ENCODE measurements around the gene PUS1. TPM values are rescaled to one million over a fixed set of nuclear protein-coding genes. Genes with fewer than 3 reads are reported as not detected.

Gene PUS1
- total RNA-seq, 1 experiment from 2014 or later = 117 TPM

GRCh38 chr12:131929581-131930456 is 743 bp downstream of the PUS1 start:
- Histone ChIP-seq H4K20me1 (ENCODE audit: control insufficient read depth, insufficient read depth, insufficient read length) (no peaks in the 10 kb centered on the region), H3K4me2 (ENCODE audit: insufficient read depth, insufficient read length, low read length) (peak overlapping the region; percentile 56), H4K8ac (replicated peaks; ENCODE audit: insufficient read length, low read depth, low read length) (no peak overlapping the region), H2BK120ac (ENCODE audit: low read depth, low read length, poor library complexity, severe bottlenecking) (no peak overlapping the region), H4K91ac (ENCODE audit: insufficient read length, low read depth, low read length) (no peak overlapping the region), H3T11ph (ENCODE audit: low read length) (no peak overlapping the region), H2BK20ac (ENCODE audit: low read depth, low read length, poor library complexity, severe bottlenecking) (no peak overlapping the region), H3K27me3 (ENCODE audit: insufficient read depth, low read length) (no peaks in the 10 kb centered on the region), H3K23me2 (ENCODE audit: insufficient read length, low read depth, low read length, poor library complexity, severe bottlenecking) (peaks cover 13% of the 10 kb centered on the region), H3K9ac (ENCODE audit: extremely low read depth, insufficient read length, low read length) (peak overlapping the region; percentile 74), H3K79me2 (ENCODE audit: insufficient read depth, low read length) (peaks cover 7% of the 10 kb centered on the region; the same call in 1 of the 2 replicates), H3K56ac (ENCODE audit: insufficient read length, low read depth, low read length) (no peak overlapping the region), H3K4ac (ENCODE audit: low read depth, low read length) (no peak overlapping the region), H2BK15ac (ENCODE audit: low read depth, low read length) (no peak overlapping the region), H2AK5ac (ENCODE audit: insufficient read length, low read length) (no peak overlapping the region), H3K4me1 (ENCODE audit: insufficient read depth, low read length) (no peaks in the 10 kb centered on the region), H3K27ac (ENCODE audit: insufficient read length, low read depth, low read length) (no peak overlapping the region), H3K18ac (ENCODE audit: insufficient read length, low read depth, low read length) (peak overlapping the region; percentile 56), H3K9me3 (ENCODE audit: control insufficient read depth, low read depth, low read length) (no peaks in the 10 kb centered on the region), H2BK12ac (ENCODE audit: insufficient read length, low read depth, low read length) (no peak overlapping the region), H3K23ac (ENCODE audit: insufficient read length, low read depth, low read length) (no peak overlapping the region), H3K79me1 (ENCODE audit: insufficient read depth, low read depth, low read length, poor library complexity, severe bottlenecking) (peaks cover 4% of the 10 kb centered on the region), H4K5ac (ENCODE audit: insufficient read length, low read depth, low read length) (no peak overlapping the region), H2AFZ (ENCODE audit: low read length) (no peak overlapping the region), H3K14ac (ENCODE audit: insufficient read depth, low read length) (peak overlapping the region; percentile 98), H2BK5ac (ENCODE audit: insufficient read length, low read length) (no peak overlapping the region)
- Mint-ChIP-seq H3K27ac (peak overlapping the region; percentile 74 to 95 (median 95); a peak in 6 of 7 replicates), H3K9me3 (peaks cover 4 to 11% of the 10 kb centered on the region in 2 experiments; a peak in 3 of 5 replicates), H3K27me3 (ENCODE audit: low read depth) (peaks cover 3% of the 10 kb centered on the region), H3K4me1 (peaks cover 3 to 9% of the 10 kb centered on the region in 2 experiments), H3K36me3 (ENCODE audit: insufficient read depth in 1 of 3, low read depth in 3 of 3) (peaks cover 31 to 51% (median 41%) of the 10 kb centered on the region in 3 experiments), H3K4me3 (peak overlapping the region; percentile 93 to 96)
- WGBS (ENCODE audit: extremely low coverage, insufficient read length, low lambda C conversion rate) = no CpG with 5 or more reads among the region's 87 CpGs
- no peak for TF ChIP-seq CTCF (conservative IDR thresholded peaks at IDR 0.05)
- peak; percentile 53 for DNase-seq

All from H9 (cell line).